GM21423 (cell line): Measurements from ENCODE around the gene ATP12A.

ENCODE experiments used
- ATAC-seq: cut with Tn5 transposase; IDR thresholded peaks from one replicate; pipeline ENCODE4 v1.9.1; 2021; ENCODE audit warnings: mild to moderate bottlenecking, moderate library complexity; ENCODE audit not compliant: unreplicated experiment

Gene ATP12A

GRCh38 chr13:24680258-24680920 lies at the start of gene ATP12A:
Gene ATP12A (plus strand): TSS chr13:24680408. CDS start chr13:24680744, 336 bp downstream.
- no peak for ATAC-seq

- ATAC-seq = no peak
Measured at GRCh38 chr13:24630851-24631620, 49.2 kb upstream of the ATP12A start.

- ATAC-seq = no peak
Measured at GRCh38 chr13:24631922-24632321, 48.3 kb upstream of the ATP12A start.

DNA sequence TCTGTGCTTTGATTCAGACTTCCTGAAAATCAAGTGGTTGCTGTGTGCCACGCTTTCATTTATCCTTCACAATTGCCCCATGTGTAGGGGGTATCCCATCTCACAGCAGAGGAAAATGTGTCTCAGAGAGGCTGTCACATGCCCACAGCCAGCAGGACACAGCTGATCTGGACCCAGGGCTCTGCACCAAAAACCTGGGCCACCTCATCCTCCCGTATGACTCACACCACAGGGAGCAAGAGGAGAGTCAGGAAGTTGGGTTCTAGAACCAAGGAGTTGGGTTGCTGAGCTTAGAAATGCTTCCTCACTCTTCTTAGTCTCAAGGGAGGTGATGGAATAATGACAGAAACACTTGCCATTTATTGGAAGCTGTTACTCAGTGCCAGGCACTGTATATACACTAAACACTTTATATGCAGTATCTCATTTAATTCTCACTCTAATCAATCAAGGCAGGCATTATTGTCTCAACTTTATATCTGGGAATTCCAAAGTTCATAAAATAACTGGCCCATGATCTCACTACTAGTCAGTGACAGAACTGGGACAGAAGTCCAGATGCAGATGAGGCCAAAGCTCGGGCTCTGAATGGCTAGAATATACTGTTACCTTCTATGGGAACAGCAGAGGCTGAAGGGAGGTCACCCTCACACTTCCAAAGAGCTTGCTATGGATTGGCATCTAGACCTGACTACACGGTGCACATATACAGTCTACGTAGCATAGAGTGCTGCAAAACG lies 47.7 kb upstream of the ATP12A start:
- ATAC-seq = no peak

GRCh38 chr13:24636776-24637175 lies 43.4 kb upstream of the ATP12A start:
- ATAC-seq = no peak

- no peak for ATAC-seq
Measured at GRCh38 chr13:24638096-24638495, 42.1 kb upstream of the ATP12A start.

GRCh38 chr13:24640752-24641151 lies 39.5 kb upstream of the ATP12A start:
- ATAC-seq = no peak

- no peak for ATAC-seq
Measured at GRCh38 chr13:24642219-24642618, 38.0 kb upstream of the ATP12A start.

- ATAC-seq = no peak
Measured at GRCh38 chr13:24644036-24644435, 36.2 kb upstream of the ATP12A start.

- no peak for ATAC-seq
Measured at GRCh38 chr13:24648271-24648670, 31.9 kb upstream of the ATP12A start.

DNA sequence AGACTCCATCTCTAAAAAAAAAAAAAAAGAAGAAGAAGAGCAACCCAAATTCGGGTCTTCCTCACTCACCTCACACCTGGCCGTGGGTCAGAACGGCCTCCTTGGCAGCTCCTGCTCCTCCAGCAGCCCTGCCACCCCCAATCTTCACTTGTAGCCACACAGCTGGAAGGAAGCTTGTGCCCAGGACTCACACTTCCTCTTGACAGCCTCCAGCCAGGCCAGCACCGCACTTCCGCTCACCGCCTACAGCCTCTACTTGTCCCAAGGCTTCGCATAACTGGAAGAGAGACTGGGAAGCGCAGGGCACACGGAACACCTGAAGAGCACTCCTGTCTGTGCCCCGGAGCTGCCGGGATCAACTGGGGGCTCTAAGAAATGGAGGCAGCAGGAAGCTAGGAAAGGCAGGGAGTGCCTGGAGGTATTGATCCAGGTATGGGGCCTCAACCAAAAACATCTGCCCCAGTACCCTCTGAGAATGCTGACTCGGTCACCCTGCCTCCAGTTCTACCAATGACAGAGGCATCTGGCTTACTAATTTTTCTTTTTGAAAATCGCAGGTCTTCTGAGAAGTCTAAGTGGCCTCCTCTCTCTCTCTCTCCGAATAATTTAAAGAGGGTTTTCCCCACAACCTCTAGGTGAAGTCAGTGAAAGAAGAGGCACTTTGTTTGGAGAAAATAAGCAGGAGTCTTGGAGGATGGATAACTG lies 31.1 kb upstream of the ATP12A start:
- ATAC-seq = no peak

DNA sequence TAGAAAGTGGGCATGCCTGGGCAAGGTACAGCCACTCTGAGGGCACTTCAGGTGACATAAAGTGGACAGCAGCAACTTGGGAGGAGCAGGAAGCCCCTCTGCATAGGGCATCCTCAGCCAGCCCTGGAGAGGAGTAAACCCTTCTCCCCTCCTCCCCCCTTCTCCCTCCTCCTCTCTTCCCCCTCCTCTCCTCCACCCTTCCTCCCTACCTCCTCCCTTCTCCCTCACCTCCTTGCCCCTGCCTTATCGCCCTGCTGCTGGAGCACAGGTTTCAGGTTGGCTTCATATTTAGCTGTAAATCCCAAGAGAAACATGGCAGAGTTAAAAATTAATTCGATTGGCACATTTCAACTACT lies 30.5 kb upstream of the ATP12A start:
- no peak for ATAC-seq

GRCh38 chr13:24650161-24650560 lies 30.0 kb upstream of the ATP12A start:
- ATAC-seq = no peak

GRCh38 chr13:24651718-24652345 lies 28.4 kb upstream of the ATP12A start:
- ATAC-seq = no peak

DNA sequence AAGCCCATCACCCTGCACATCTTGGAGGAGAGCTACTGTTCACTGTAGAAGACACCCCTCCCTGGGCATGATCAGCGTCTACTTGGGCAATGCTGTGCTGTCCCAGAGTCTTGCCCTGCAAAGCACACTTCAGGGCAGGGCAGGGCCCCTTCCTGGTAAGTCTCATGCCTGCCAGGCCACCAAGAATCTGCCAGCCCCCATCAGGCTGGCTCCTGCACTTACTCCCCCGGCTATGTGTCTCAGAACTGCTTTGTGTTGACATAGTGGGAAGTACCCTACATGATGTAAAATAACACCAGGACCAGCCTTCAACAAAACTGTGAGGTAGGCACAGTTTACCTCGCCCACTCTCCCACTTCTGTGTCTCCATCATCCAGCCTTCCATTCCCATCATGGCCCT lies 27.8 kb upstream of the ATP12A start:
- ATAC-seq = no peak

DNA sequence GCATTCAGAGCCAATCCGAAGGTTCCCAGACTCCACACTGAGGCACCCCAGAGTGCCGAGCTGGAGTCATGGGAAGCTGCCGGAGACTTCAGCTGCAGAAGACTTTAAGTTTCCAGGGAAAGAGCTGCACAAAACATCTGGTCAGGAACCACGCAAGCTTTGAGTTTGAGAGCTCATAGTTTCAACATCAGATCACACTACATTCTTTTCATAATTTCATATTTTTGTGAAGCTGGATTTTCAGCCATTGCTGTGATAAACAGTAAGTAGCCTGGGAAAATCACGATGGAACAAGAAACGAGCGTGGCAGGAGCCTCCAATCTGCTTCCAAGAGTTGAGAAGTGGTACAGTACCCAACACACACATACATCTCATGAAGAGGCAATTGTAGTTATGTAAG lies 25.5 kb upstream of the ATP12A start:
- no peak for ATAC-seq

DNA sequence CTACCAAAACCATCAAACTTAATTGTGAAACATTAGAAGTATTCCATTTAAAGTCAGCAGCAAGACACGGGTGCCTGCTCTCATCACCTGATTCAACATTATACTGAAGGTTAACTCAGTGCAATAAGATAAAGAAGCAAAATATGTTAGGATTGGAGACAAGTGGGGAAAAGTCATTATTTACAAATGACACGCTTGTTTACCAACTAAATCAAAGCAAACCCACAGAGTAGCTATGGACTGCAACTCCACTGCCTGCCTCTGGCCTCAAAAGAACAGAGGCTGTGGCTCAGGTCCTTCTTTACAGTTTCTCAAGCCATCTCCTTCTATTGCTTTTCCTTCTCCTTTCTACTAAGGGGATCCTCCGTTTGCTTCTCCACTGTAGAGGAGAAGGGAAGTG lies 21.0 kb upstream of the ATP12A start:
- ATAC-seq = no peak

DNA sequence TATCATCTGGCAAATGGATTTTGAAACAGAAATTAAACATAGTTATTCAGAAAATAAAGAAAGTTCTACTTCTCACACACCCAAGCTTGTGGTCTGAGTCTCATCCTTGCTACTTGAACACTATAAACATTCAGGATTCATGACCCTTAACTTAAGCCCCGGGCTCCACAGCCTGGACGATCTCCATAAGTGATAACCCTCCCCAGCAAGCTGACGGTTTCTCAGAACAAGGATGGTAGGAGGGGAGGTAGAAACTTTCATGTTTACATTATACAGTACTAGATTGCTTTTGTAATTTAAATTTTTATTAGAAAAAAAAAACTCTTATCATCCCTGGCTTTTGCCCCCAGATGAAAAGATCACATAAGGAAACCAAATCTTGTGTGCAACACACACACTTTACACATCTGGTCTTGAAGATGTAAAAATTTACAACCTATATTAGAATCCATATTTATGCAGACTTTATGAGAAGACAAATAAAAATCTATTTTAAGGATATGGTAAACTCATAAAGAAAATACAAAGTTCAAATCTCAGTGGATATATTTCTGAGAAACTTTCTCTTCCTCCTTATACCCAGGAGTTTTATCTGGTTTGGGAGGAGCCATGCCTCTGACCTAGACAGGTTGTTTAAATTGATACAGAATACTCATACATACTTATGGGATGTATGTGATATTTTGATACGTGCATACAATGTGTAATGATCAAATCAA lies 20.0 kb upstream of the ATP12A start:
- no peak for ATAC-seq

DNA sequence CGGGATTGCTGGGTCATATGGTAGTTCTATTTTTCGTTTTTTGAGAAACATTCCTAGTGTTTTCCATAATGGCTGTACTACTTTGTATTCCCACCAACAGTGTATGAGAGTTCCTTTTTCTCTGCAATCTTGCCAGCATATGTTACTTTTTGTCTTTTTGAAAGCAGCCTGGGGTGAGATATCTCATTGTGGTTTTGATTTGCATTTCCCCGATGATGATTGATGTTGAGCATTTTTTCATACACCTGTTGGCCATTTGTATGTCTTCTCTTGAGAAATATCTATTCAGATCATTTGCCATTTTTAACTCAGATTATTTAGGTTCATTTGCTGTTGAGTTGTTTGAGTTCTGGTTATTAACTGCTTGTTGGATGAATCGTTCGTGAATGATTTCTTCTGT lies 18.5 kb upstream of the ATP12A start:
- ATAC-seq = no peak
